Panc1 (cell line): Measurements from ENCODE around the gene MT1B.

Experiments used
- CTCF ChIP-seq: fragments of 450-650 bp; IDR thresholded peaks from 2 replicates; pipeline ENCODE4 v1.5.1; 2017; ENCODE audit warnings: mild to moderate bottlenecking
- POLR2AphosphoS5 ChIP-seq: IDR thresholded peaks from 2 replicates; pipeline ENCODE4 v1.6.1; 2012; ENCODE audit warnings: mild to moderate bottlenecking, low read depth, low read length, moderate library complexity

GRCh38 chr16:56603589-56603988 lies 48.1 kb upstream of the MT1B start:
- TF ChIP-seq CTCF (peak; percentile 76), POLR2AphosphoS5 (no peak)
